HCT116 (cell line): ENCODE data around the gene MYH6. TPM values are rescaled to one million over a fixed set of nuclear protein-coding genes. Genes with fewer than 3 reads are reported as not detected.

Experiments
- ATAC-seq: fragments of 200-7000 bp; cut with Tn5 transposase; 2 replicates; pipeline ENCODE4 v1.9.1; 2020; ENCODE audit warnings: mild to moderate bottlenecking, moderate library complexity
- BruUV-seq: library from RNA; stranded (reverse); fragments of 400-500 nt; replicated peaks from 2 replicates; lab custom pipeline; 2021; lab: Mats Ljungman, UMichigan
- CTCF ChIA-PET: fragments of 300-600 bp; sonication (Branson Sonifier 250); formaldehyde crosslinking; loops from one replicate; lab custom pipeline; 2021; ENCODE audit warnings: antibody characterized with exemption; lab: Charles Lee
- POLR2A ChIA-PET: fragments of 300-600, 350-600 bp; sonication (Branson Sonifier 250); formaldehyde crosslinking; loops from one replicate; lab custom pipeline; 2021; ENCODE audit warnings: antibody characterized with exemption; lab: Charles Lee
- RAD21 ChIA-PET, 2 experiments: fragments of 300-600 bp; sonication (Branson Sonifier 250); formaldehyde crosslinking; loops; one replicate each; lab custom pipeline; 2023; ENCODE audit warnings: low total read pairs in 2 of 2; ENCODE audit not compliant: uncharacterized antibody in 2 of 2, unreplicated experiment in 2 of 2, low non-redundant PET in 1 of 2; lab: Charles Lee
- DNase-seq: peaks from one replicate; pipeline ENCODE4 v3.0.0-alpha.2; 2010; ENCODE audit warnings: low read depth, low spot score
- H2AFZ ChIP-seq: fragments of 200-600 bp; shearing (Covaris generic), sonication (generic); 2 replicates; pipeline ENCODE4 v1.6.1; 2017; ENCODE audit warnings: low read depth, mixed run types, mixed read lengths, antibody characterized with exemption, low read length; ENCODE audit not compliant: poor library complexity, severe bottlenecking
- H3K27ac ChIP-seq: 2 replicates; pipeline ENCODE4 v1.5.1; 2012; ENCODE audit warnings: low read depth, low read length
- H3K27me3 ChIP-seq: fragments of 200-600 bp; sonication (generic); 2 replicates; pipeline ENCODE4 v1.6.1; 2016; ENCODE audit warnings: mixed run types, low read length, mixed read lengths; ENCODE audit not compliant: insufficient read depth
- H3K36me3 ChIP-seq, 2 experiments: fragments of 200-500 bp in 1 of 2; fragments of 200-600 bp in 1 of 2; sonication (Bioruptor generic) in 1 of 2; sonication (generic) in 1 of 2; 2 replicates each; pipeline versions ENCODE4 v1.5.1 to v1.6.1; 2014 to 2016; ENCODE audit warnings: low read length in 2 of 2, inconsistent platforms in 1 of 2, mixed read lengths in 1 of 2, mixed run types in 1 of 2; ENCODE audit not compliant: insufficient read depth in 2 of 2, control insufficient read depth in 1 of 2
- H3K4me1 ChIP-seq, 2 experiments: fragments of 200-600 bp in 1 of 2; sonication (generic) in 1 of 2; 2 replicates each; pipeline versions ENCODE4 v1.5.1 to v1.6.1; 2012 to 2017; ENCODE audit warnings: low read length in 2 of 2, inconsistent platforms in 1 of 2, mild to moderate bottlenecking in 1 of 2, mixed read lengths in 1 of 2, mixed run types in 1 of 2, moderate library complexity in 1 of 2; ENCODE audit not compliant: insufficient read depth in 2 of 2, control insufficient read depth in 1 of 2
- H3K4me2 ChIP-seq: fragments of 200-600 bp; sonication (generic); 2 replicates; pipeline ENCODE4 v1.6.1; 2017; ENCODE audit warnings: mixed run types, low read length, mixed read lengths
- H3K4me3 ChIP-seq, 2 experiments: fragments of 200-600 bp in 1 of 2; sonication (generic) in 1 of 2; replicated peaks in 1 of 2; 2 replicates each; pipeline ENCODE4 v1.5.1; 2011 to 2016; ENCODE audit warnings: low read length in 2 of 2, control low read depth in 1 of 2, low read depth in 1 of 2, mild to moderate bottlenecking in 1 of 2, mixed read lengths in 1 of 2, mixed run types in 1 of 2
- H3K79me2 ChIP-seq: fragments of 200-600 bp; sonication (generic); 2 replicates; pipeline ENCODE4 v1.6.1; 2017; ENCODE audit warnings: mild to moderate bottlenecking, mixed run types, low read length, moderate library complexity, mixed read lengths; ENCODE audit not compliant: insufficient read depth
- H3K9ac ChIP-seq: fragments of 200-600 bp; sonication (generic); 2 replicates; pipeline ENCODE4 v1.6.1; 2016; ENCODE audit warnings: low read length, mixed read lengths
- H3K9me2 ChIP-seq: fragments of 200-600 bp; sonication (generic), shearing (Covaris generic); 2 replicates; pipeline ENCODE4 v1.6.1; 2017; ENCODE audit warnings: mixed run types, mild to moderate bottlenecking, moderate library complexity; ENCODE audit not compliant: insufficient read depth
- H3K9me3 ChIP-seq, 2 experiments: fragments of 200-500 bp in 1 of 2; fragments of 200-600 bp in 1 of 2; sonication (Bioruptor generic) in 1 of 2; sonication (generic) in 1 of 2; 2 replicates each; pipeline ENCODE4 v1.6.1; 2014 to 2017; ENCODE audit warnings: low read length in 2 of 2, mixed read lengths in 2 of 2, inconsistent platforms in 1 of 2, low read depth in 1 of 2, mild to moderate bottlenecking in 1 of 2, mixed run types in 1 of 2, moderate library complexity in 1 of 2; ENCODE audit not compliant: control insufficient read depth in 1 of 2, insufficient read depth in 1 of 2
- H4K20me1 ChIP-seq: fragments of 200-600 bp; sonication (generic), shearing (Covaris generic); 2 replicates; pipeline ENCODE4 v1.6.1; 2017; ENCODE audit warnings: mixed run types, mild to moderate bottlenecking, moderate library complexity; ENCODE audit not compliant: insufficient read depth
- ATF3 ChIP-seq: IDR thresholded peaks from 2 replicates; pipeline ENCODE4 v1.6.1; 2012
- CEBPB ChIP-seq: IDR thresholded peaks from 2 replicates; pipeline ENCODE4 v1.6.1; 2012; ENCODE audit warnings: low read depth
- CTCF ChIP-seq, 3 experiments: fragments of 200-600 bp in 1 of 3; sonication (generic) in 1 of 3; IDR thresholded peaks in 2 of 3; conservative IDR thresholded peaks in 1 of 3; 2 replicates each; pipeline ENCODE4 v1.5.1; 2012 to 2017; ENCODE audit warnings: low read depth in 2 of 3, low read length in 2 of 3, antibody characterized with exemption in 1 of 3, borderline replicate concordance in 1 of 3, control low read depth in 1 of 3, mild to moderate bottlenecking in 1 of 3, mixed read lengths in 1 of 3, mixed run types in 1 of 3, moderate library complexity in 1 of 3; ENCODE audit not compliant: insufficient read depth in 1 of 3
- ELF1 ChIP-seq: IDR thresholded peaks from 2 replicates; pipeline ENCODE4 v1.6.1; 2012; ENCODE audit warnings: low read depth, borderline replicate concordance
- FOSL1 ChIP-seq: IDR thresholded peaks from 2 replicates; pipeline ENCODE4 v1.6.1; 2012; ENCODE audit warnings: low read depth
- MAX ChIP-seq: IDR thresholded peaks from 2 replicates; pipeline ENCODE4 v1.6.1; 2012
- POLR2AphosphoS5 ChIP-seq: IDR thresholded peaks from 2 replicates; pipeline ENCODE4 v1.6.1; 2011; ENCODE audit warnings: mild to moderate bottlenecking, low read depth, low read length, moderate library complexity
- REST ChIP-seq: IDR thresholded peaks from 2 replicates; pipeline ENCODE4 v1.6.1; 2012; ENCODE audit warnings: low read depth
- SIN3A ChIP-seq: IDR thresholded peaks from 2 replicates; pipeline ENCODE4 v1.6.1; 2012; ENCODE audit warnings: low read depth
- SP1 ChIP-seq: IDR thresholded peaks from 2 replicates; pipeline ENCODE4 v1.6.1; 2012; ENCODE audit warnings: low read depth
- YY1 ChIP-seq: IDR thresholded peaks from 2 replicates; pipeline ENCODE4 v1.6.1; 2011; ENCODE audit warnings: low read length, low read depth, moderate library complexity, mild to moderate bottlenecking; ENCODE audit not compliant: insufficient replicate concordance; ENCODE audit errors: extremely low read depth
- ZFX ChIP-seq: fragments of 450-650 bp; IDR thresholded peaks from 2 replicates; pipeline ENCODE4 v1.6.1; 2017
- intact Hi-C: fragments of 100-400 bp; cut with micrococcal nuclease; formaldehyde crosslinking; loops from 2 replicates; pipeline ENCODE4 v1.10.0; 2022
- total RNA-seq: library from RNA; stranded (reverse); gene quantifications from one replicate; pipeline ENCODE4 v1.2.1, GENCODE V29; 2021; ENCODE audit not compliant: unreplicated experiment

MYH6 gene
- total RNA-seq, 1 experiment from 2014 or later: not detected

GRCh38 chr14:23443411-23443812, 35.3 kb upstream of the MYH6 start:
- H3K4me1 ChIP-seq: no peaks in the 10 kb centered on the region
- no peaks in the 10 kb centered on the region for H4K20me1 ChIP-seq
- intact Hi-C loops: no loop called here
- ChIA-PET RAD21 (interaction anchor here in 1 of 2 experiments (0.6 kb wide), 1 partner anchor 93 kb away, joined by 3 read pairs; no protein-coding TSS in a partner anchor), CTCF (interaction anchor here (1.9 kb wide), 1 partner anchor 13 kb away, joined by 5 read pairs; no protein-coding TSS in a partner anchor), POLR2A (no interaction called here)
- no peak for TF ChIP-seq POLR2AphosphoS5
- no peak for TF ChIP-seq ZFX
- no peak for TF ChIP-seq ATF3
- no peak for TF ChIP-seq MAX
- TF ChIP-seq SIN3A: no peak
- no peak for TF ChIP-seq ELF1
- TF ChIP-seq SP1: no peak
- TF ChIP-seq FOSL1: no peak
- no peak overlapping the region for H2AFZ ChIP-seq
- no peak overlapping the region for H3K4me2 ChIP-seq
- H3K27ac ChIP-seq: no peak overlapping the region
- no peak overlapping the region for H3K4me3 ChIP-seq
- no TSS peak for BruUV-seq
- H3K9me3 ChIP-seq: no peaks in the 10 kb centered on the region
- H3K9ac ChIP-seq: no peak overlapping the region
- no peaks in the 10 kb centered on the region for H3K9me2 ChIP-seq
- ATAC-seq (no peak), DNase-seq (no peak)
- H3K79me2 ChIP-seq: no peaks in the 10 kb centered on the region
- H3K36me3 ChIP-seq: no peaks in the 10 kb centered on the region
- peaks cover 6% of the 10 kb centered on the region; the same call in 1 of the 2 replicates for H3K27me3 ChIP-seq

- no peaks in the 10 kb centered on the region for H3K79me2 ChIP-seq
- CTCF ChIA-PET: interaction anchor here (1.9 kb wide), 1 partner anchor 14 kb away, joined by 5 read pairs; no protein-coding TSS in a partner anchor
- intact Hi-C loops: no loop called here
- ATAC-seq (no peak), DNase-seq (no peak)
- H3K4me3 ChIP-seq: no peak overlapping the region
- H3K27ac ChIP-seq: no peak overlapping the region
- BruUV-seq: no TSS peak
- no peaks in the 10 kb centered on the region for H4K20me1 ChIP-seq
- no peak overlapping the region for H2AFZ ChIP-seq
- H3K4me2 ChIP-seq: no peak overlapping the region
- peaks cover 6% of the 10 kb centered on the region; the same call in 1 of the 2 replicates for H3K27me3 ChIP-seq
- no peaks in the 10 kb centered on the region for H3K4me1 ChIP-seq
- no peaks in the 10 kb centered on the region for H3K36me3 ChIP-seq
- RAD21 ChIA-PET: no interaction called here
- H3K9me2 ChIP-seq: no peaks in the 10 kb centered on the region
- no peaks in the 10 kb centered on the region for H3K9me3 ChIP-seq
- POLR2A ChIA-PET: no interaction called here
- no peak overlapping the region for H3K9ac ChIP-seq
- TF ChIP-seq SIN3A: no peak
- TF ChIP-seq CTCF (IDR thresholded peaks at IDR 0.05 in 2 of 3, conservative IDR thresholded peaks at IDR 0.05 in 1 of 3; ENCODE audit: borderline replicate concordance in 1 of 3, insufficient read depth in 1 of 3, low read depth in 2 of 3, low read length in 2 of 3): no peak
- TF ChIP-seq CEBPB: no peak
- no peak for TF ChIP-seq ELF1
- TF ChIP-seq ATF3: no peak
- TF ChIP-seq REST: no peak
- no peak for TF ChIP-seq YY1
- TF ChIP-seq SP1: no peak
- TF ChIP-seq POLR2AphosphoS5: no peak
Observed at GRCh38 chr14:23442721-23443356, 34.8 kb upstream of the MYH6 start.
